ENCODE results near the gene KRT77.
"Not testable (repeated sequence)": the region's sequence is repeated elsewhere in the genome, so short reads cannot be mapped to it uniquely, and the experiment has no call there.

The KRT77 gene

DNA sequence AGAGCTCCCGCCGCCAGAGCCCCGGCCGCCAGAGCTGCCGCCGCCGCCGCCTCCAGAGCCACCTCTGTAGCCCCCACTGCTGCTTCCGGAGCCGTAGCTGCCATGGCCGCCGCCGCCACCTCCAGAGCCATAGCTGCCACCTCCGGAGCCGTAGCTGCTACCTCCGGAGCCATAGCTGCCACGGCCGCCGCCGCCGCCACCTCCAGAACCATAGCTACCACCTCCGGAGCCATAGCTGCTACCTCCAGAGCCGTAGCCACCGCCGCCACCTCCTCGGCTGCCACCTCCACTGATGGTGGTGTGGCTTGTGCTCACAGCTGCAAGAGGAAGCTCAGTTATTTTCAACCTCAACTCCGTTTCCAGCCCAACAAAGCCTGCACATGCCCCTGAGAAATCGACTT, 28.0 kb downstream of the KRT77 start:
- DNase-seq (ENCODE audit: low spot score), result no peak

- no peak for DNase-seq (ENCODE audit: low spot score)
Measured at GRCh38 chr12:52674433-52674775, 28.9 kb downstream of the KRT77 start.

DNA sequence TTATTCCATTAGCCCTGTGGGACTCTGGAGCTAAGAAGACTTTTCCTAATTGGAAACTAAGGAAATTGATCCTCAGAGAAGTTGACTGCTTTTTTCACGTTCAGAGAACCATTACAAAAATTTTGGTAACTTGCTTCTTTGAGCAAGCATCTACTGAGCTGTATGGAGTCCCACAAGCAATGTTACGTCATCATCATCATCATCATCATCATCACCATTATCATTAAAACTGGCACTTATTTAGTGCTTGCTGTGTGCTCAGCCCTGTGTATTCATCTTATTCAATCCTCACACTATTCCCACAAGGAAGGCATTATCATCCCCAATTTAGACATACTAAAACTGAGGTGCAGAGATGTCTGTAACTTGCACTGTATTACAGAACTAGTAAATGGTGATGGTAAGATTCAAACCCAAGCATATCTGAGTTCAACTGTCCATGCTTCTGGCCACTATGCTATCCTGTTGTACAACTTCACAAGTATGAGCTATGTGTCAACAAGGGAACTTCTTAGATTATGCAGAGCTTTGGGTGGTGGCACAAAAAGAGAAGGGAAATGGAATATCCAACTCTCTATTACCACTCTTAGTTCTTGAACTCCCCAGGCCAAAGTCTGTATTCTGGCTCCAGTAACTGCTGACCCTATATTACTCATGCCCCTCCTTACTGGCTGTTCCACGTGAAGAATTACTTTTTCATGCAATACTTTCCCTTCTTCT, 29.5 kb downstream of the KRT77 start:
- no peak for DNase-seq (ENCODE audit: low spot score)

DNA sequence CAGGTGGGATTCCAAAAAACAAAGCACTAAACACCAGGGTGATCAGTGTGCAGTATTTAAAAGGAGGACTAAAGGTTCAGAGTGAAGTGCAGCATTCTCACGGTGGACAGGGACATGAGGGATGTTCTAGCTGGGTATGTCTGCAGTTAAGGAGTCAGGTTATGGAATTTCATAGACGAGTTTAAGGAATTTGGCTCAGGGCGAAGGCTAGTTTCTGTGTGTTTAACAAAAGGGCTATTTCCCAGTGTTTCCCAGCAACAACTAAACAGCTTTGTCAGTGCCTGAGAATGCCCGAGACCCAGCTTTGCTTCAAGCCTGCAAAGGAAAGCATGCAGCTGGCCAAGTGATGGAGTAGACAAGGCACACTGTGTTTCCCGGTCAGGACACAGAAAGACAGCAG, 30.1 kb downstream of the KRT77 start:
- no peak for DNase-seq (ENCODE audit: low spot score)

DNA sequence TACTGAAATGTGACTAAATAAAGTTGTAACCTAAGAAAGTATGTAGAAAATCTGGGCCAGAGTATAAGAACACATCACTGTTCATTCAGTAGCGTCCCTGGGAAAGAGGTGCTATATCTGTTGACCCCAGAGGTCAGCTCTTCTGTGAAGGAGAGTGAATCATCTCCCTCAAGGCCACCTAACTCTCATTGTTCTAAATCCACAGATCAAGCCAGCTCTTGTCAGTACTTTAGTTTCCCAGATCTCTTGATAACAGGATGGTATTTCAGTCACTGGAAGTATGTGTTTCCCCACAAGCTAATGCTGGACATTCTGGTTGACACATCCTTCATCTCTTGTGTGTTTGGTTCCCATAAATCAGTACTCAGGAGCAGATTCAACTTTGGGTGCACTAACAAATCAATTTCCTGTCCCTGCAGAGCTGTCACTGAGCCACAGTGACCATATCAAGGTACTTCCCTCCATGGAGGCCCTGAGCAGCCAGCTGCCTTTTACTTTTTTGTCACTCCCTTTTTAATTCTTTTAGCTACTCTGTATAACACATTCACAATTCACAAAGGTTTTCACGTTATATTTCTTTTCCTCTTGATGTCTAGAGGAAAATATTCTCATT, 30.9 kb downstream of the KRT77 start:
- DNase-seq (ENCODE audit: low spot score), result peak; percentile 33

- no peak for DNase-seq (ENCODE audit: low spot score)
Measured at GRCh38 chr12:52670961-52671360, 32.4 kb downstream of the KRT77 start.

GRCh38 chr12:52670506-52670905, 32.8 kb downstream of the KRT77 start:
- DNase-seq (ENCODE audit: low spot score), result no peak

GRCh38 chr12:52669941-52670340, 33.4 kb downstream of the KRT77 start:
- DNase-seq (ENCODE audit: low spot score), result not testable (repeated sequence)

DNA sequence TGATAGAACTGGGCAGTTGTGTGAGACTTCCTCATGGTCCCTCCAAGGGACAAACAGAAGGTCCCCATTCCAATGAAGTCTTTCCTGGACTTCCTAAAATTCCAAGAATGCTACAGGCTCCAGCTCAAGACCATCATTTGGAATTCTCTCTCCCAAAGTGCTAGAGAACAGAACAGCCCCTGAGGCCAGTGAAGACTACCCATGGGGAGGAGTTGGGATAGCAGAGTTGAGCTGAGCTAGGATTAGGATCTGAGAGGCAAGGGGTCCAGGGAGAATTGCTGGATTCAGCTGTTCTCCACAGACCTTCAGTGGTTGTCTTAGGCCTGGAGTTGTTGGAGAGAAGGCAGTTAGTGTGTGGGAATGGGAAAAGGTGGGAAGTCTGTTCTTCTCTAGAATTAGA, 33.9 kb downstream of the KRT77 start:
- no peak for DNase-seq (ENCODE audit: low spot score)

DNA sequence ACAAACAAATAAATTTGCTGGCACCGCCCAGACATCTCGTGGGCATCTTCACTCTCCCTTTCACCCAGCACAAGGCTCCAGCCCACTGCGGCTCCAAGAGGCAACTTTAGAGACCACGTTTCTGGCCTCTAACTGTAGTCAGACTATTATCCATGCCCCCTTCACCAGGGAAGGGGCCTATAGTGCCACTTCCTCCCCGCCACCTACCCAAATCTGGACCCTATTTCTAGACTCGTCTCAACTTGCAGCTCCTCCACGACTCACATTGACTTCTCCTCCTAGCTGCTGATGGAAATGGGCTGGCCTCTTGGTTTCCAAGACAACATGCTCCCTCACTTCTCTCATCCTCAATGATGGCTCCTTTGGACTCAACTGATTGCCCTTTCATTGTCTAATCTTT, 35.4 kb downstream of the KRT77 start:
- DNase-seq (ENCODE audit: low spot score), result no peak

DNA sequence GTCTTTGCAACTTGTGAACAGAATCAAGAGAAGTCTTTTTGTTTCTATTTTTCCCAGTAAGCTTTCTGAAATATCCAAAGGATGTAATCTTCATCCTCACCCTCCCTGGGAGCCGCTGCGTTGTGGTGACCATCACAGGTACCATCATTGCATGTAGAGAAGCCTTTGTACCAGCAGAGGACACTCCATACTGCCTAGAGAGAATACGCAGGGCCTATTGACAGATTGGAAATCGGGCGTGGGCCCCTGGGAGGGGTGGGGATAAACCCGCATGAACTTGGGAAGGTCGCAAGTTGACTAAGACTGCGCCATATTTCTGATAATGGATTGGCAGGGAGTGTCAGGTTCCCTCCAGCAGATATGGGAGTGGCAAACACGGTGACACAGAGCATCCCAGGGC, 35.8 kb downstream of the KRT77 start:
- no peak for DNase-seq (ENCODE audit: low spot score)

DNA sequence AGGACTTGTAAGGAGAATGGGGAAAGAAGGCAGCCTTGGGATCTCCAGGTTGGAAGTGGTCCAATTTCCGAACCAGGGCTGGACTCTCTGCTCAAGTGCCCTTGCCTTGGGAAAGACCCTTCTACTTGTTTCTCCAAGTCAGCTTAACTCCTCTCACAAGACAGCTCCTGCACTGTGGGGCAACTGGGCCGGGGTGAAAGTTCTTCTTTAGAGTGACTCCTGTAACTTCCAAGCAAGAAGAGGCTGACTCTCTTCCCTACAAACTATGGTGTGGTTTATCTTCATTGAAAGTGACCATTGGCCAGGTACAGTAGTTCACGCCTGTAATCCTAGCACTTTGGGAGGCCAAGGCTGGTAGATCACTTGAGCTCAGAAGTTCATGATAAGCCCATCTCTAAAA, 36.9 kb downstream of the KRT77 start:
- no peak for DNase-seq (ENCODE audit: low spot score)

DNA sequence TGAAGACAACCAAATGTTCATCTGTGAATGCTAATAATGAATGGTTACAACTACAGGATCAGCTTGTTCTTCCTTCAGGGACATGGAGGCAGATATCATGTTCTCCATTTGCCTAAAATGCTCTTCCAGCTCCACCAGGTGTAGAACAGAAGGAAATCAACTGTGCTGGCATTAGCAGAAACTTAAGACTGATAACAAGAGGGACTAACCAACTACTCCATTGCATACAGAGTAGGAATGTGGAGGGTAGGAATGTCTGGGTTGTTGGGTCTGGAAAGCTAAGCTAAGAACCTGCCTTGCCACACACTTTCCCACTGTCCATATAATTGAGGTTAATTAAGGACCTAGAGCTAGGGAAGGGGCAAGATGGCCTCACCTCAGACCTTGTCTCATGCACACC, 39.9 kb downstream of the KRT77 start:
- no peak for DNase-seq (ENCODE audit: low spot score)

- DNase-seq (ENCODE audit: low spot score), result no peak
Measured at GRCh38 chr12:52662918-52663229, 40.5 kb downstream of the KRT77 start.

DNA sequence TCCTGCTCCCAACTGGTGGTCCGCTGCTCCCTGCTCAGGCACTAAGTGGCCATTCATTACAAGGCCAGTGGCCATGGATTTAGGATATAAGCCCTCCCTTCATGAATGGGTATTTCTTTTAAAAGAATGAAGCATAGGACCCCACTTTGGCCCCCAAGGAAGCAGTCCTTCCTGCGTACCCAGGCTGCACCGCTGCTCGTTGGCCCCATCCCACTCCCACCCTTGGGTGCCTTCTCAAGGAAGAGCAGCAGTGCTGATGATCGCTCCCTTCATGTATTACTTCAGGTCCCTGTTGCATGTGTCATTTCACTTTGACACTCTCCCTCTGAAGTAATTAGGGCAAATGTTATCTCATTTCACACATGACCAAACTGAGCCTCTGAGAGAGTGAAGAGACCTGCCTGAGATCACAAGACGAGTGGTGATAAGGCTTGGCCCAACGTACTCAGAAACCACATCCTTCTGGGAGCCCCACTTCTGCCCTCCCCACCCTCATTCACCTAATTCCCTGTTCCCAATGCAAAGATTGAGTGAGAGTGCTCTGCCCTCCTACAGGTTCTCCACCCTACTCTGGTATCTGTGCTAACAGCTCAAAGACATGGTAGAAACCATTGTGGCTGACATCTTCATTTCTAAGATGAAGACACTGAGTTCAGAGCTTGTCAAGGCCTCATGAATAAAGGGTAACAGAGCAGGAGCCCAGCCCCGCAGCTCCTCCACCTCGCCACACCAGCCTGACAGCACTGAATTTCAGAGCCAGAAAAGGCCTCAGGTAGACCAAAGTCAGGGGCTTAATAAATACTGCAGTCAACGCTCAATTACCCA, 41.0 kb downstream of the KRT77 start:
- DNase-seq (ENCODE audit: low spot score), result no peak

DNA sequence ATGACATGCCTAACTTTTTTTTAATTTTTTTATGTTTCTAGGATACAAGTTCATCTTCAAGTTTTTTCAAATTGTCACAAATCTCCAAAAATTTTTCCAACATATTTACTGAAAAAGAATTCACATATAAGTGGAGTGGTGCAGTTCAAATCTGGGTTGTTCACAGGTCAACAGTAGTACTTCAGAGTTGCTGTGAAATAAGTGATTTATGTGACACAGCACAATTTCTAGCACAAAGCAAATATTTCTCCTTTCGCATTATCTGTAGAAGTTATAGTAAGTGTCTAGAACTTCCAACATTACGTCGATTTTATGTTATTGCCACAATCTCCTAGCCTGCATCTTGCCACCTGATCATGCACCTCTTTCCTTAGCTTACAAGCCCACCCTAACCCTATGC, 41.7 kb downstream of the KRT77 start:
- no peak for DNase-seq (ENCODE audit: low spot score)

- no peak for DNase-seq (ENCODE audit: low spot score)
Measured at GRCh38 chr12:52660934-52661499, 42.3 kb downstream of the KRT77 start.

GRCh38 chr12:52659951-52660350, 43.4 kb downstream of the KRT77 start:
- DNase-seq (ENCODE audit: low spot score), result no peak

DNA sequence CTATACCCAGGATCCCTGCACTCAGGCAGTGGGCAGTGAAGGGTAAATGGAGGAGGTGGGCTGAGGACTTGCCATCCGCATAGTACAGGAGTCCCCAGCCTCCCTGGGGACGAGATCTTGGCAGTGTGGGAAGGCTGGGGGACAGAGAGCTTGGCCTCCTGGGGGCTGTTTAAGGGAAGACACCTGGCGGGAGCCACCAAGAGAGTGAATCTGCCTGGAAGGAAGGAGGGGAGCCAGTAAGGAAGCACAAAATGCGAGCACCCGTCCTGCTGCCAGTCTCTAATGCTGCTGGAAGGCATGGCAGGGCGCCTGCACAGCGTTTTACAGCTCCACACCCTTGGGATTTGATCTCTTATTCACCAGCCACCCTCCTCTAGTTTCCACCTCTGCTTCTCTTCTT, 43.9 kb downstream of the KRT77 start:
- no peak for DNase-seq (ENCODE audit: low spot score)

GRCh38 chr12:52658196-52658595, 45.1 kb downstream of the KRT77 start:
- DNase-seq (ENCODE audit: low spot score), result no peak

DNA sequence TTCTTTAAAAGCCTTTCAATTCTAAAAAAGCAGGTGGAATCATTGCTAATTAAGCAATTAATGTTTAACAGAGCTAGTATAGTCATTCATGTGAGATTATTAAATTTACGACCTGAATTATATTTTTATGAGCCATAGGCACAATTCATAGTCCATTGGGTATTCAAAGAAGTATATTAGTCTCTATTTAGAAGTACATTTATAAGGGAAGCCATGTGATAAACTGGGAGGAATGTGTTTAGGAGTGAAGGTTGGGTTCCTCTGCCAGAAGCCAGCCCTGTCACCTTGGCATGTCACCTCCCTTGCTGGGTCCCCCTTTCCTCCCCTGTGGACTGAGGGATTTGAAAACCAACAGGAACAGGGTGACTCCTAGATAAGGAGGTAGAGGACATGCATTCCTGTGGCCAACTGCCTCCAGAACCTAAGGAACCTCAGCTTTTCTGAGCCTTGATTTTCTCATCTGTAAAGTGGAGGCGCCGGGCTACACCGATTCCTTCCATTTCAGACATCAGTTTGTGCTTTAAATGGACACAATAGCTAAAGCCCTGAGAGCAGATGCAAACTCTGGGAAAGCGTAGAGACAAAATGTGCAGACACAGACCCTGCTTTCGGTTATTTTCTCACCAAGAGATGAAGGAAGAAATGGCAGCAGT, 45.9 kb downstream of the KRT77 start:
- DNase-seq (ENCODE audit: low spot score), result no peak

GRCh38 chr12:52656616-52657015, 46.7 kb downstream of the KRT77 start:
- no peak for DNase-seq (ENCODE audit: low spot score)

- DNase-seq (ENCODE audit: low spot score), result peak; percentile 7
Measured at GRCh38 chr12:52655720-52656124, 47.6 kb downstream of the KRT77 start.

Measured in kidney capillary endothelial cell (primary cell).